IMR-90 (cell line): ENCODE measurements around the gene DDX53.

Experiments used
- BHLHE40 ChIP-seq: fragments of 150-350 bp; IDR thresholded peaks from 2 replicates; pipeline ENCODE4 v1.6.1; 2016; ENCODE audit warnings: mild to moderate bottlenecking, low read depth, low read length
- FOS ChIP-seq: fragments of 150-350 bp; IDR thresholded peaks from 2 replicates; pipeline ENCODE4 v1.6.1; 2016; ENCODE audit warnings: low read depth, low read length
- MAFK ChIP-seq: IDR thresholded peaks from 2 replicates; pipeline ENCODE4 v1.6.1; 2012; ENCODE audit warnings: low read depth, low read length, improper control_type of control experiment
- POLR2A ChIP-seq: IDR thresholded peaks from 2 replicates; pipeline ENCODE4 v1.6.1; 2012; ENCODE audit warnings: mild to moderate bottlenecking, low read depth, low read length
- RFX5 ChIP-seq: IDR thresholded peaks from 2 replicates; pipeline ENCODE4 v1.8.0; 2012; ENCODE audit warnings: low read depth, mild to moderate bottlenecking, low read length, moderate library complexity
- TF ChIP-seq, protein P1 (sequence below): conservative IDR thresholded peaks from 2 replicates; pipeline ENCODE4 v1.5.1; 2012; ENCODE audit warnings: mild to moderate bottlenecking, low read depth, low read length, improper control_type of control experiment

- TF ChIP-seq, protein P1, sequence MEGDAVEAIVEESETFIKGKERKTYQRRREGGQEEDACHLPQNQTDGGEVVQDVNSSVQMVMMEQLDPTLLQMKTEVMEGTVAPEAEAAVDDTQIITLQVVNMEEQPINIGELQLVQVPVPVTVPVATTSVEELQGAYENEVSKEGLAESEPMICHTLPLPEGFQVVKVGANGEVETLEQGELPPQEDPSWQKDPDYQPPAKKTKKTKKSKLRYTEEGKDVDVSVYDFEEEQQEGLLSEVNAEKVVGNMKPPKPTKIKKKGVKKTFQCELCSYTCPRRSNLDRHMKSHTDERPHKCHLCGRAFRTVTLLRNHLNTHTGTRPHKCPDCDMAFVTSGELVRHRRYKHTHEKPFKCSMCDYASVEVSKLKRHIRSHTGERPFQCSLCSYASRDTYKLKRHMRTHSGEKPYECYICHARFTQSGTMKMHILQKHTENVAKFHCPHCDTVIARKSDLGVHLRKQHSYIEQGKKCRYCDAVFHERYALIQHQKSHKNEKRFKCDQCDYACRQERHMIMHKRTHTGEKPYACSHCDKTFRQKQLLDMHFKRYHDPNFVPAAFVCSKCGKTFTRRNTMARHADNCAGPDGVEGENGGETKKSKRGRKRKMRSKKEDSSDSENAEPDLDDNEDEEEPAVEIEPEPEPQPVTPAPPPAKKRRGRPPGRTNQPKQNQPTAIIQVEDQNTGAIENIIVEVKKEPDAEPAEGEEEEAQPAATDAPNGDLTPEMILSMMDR, result no peak
- TF ChIP-seq POLR2A, result no peak
- TF ChIP-seq RFX5, result no peak
- no peak for TF ChIP-seq BHLHE40
- TF ChIP-seq MAFK, result no peak
- TF ChIP-seq FOS, result no peak
These were observed 52.6 kb downstream of the DDX53 start for GRCh38 chrX:23052324-23052723.
